Ishikawa (cell line): ENCODE results near the gene HIPK4.

Source experiments
- EGR1 ChIP-seq: IDR thresholded peaks from 2 replicates; pipeline ENCODE4 v1.6.1; 2012
- NFIC ChIP-seq: IDR thresholded peaks from 2 replicates; pipeline ENCODE4 v1.6.1; 2012
- TCF12 ChIP-seq: IDR thresholded peaks from 2 replicates; pipeline ENCODE4 v1.6.1; 2012; ENCODE audit warnings: low read depth
- TEAD4 ChIP-seq: IDR thresholded peaks from 2 replicates; pipeline ENCODE4 v1.6.1; 2012
- USF1 ChIP-seq: IDR thresholded peaks from 2 replicates; pipeline ENCODE4 v1.6.1; 2012
- ZBTB7A ChIP-seq: IDR thresholded peaks from 2 replicates; pipeline ENCODE4 v1.6.1; 2012; ENCODE audit warnings: low read depth

Gene HIPK4

GRCh38 chr19:40335101-40335500 lies 54.9 kb downstream of the HIPK4 start:
- no peak for TF ChIP-seq EGR1
- no peak for TF ChIP-seq TCF12

- no peak for TF ChIP-seq NFIC
- no peak for TF ChIP-seq TEAD4
- no peak for TF ChIP-seq ZBTB7A
- no peak for TF ChIP-seq USF1
Observed at GRCh38 chr19:40332669-40333068, 57.3 kb downstream of the HIPK4 start.

- TF ChIP-seq USF1 (no peak), NFIC (no peak), TEAD4 (no peak), TCF12 (no peak)
Observed at GRCh38 chr19:40331052-40331451, 58.9 kb downstream of the HIPK4 start.
